Activated CD8-positive, alpha-beta memory T cell treated with anti-CD3 and anti-CD28 coated beads, Interleukin-2, amount 50 U/mL, for 48 hours (primary cell): Measurements from ENCODE around the gene MAPRE2.
"Not testable (repeated sequence)": the region's sequence is repeated elsewhere in the genome, so short reads cannot be mapped to it uniquely, and the experiment has no call there.

Source experiments
- DNase-seq: peaks from one replicate; pipeline ENCODE4 v3.0.0-alpha.2; 2020

MAPRE2 gene

DNA sequence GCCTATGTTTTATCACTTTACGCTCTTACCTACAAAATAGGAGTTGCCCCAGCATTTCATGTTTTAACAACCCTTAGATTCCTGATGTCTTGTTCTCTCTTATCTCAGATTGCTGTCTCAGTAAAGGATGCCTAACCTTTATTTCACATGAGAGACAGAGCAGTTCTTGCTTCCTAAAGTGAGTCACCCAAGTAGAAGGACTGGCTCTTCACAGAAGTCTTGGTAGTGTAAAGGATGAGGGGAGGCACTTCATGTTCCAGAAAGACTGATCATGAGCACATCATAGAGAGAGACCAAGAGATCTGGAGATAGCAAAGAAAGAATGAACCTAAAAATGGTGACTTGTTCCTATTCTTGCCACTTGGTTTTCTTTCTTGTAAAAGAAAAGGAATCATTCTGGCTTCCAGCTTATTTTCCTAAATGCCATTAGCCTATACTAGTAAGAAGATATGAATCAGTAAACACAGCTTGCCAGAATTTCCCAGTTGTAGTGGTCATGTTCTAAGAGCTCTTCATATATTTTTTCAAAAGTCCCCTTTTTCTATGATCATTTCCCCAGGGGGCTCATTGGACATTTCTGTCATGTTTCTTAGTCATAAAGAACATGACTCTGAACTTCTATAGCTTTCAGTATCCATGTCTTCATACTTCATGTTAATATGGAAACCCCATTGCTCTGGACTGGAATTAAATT lies 54.9 kb downstream of the MAPRE2 start:
- no peak for DNase-seq

DNA sequence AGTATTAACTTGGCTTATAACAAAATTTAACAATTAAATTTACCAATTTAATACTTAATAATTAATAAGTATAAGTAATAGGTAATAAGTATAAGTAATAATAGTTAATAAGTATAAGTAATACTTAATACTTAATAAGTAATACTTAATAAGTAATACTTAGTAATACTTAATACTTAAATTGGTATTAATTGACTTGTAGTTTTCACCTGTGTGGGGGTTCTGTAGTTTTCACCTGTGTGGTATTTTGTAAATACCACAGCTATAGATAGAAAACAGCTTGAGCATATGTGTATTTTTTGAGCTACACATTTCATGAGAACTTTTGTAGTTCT lies 55.4 kb downstream of the MAPRE2 start:
- DNase-seq, result no peak

GRCh38 chr18:35097195-35097594 lies 56.0 kb downstream of the MAPRE2 start:
- no peak for DNase-seq

GRCh38 chr18:35097763-35098162 lies 56.5 kb downstream of the MAPRE2 start:
- no peak for DNase-seq

- no peak for DNase-seq
These were observed 58.7 kb downstream of the MAPRE2 start for GRCh38 chr18:35099911-35100310.

GRCh38 chr18:35104391-35105051 lies 63.3 kb downstream of the MAPRE2 start:
- no peak for DNase-seq

DNA sequence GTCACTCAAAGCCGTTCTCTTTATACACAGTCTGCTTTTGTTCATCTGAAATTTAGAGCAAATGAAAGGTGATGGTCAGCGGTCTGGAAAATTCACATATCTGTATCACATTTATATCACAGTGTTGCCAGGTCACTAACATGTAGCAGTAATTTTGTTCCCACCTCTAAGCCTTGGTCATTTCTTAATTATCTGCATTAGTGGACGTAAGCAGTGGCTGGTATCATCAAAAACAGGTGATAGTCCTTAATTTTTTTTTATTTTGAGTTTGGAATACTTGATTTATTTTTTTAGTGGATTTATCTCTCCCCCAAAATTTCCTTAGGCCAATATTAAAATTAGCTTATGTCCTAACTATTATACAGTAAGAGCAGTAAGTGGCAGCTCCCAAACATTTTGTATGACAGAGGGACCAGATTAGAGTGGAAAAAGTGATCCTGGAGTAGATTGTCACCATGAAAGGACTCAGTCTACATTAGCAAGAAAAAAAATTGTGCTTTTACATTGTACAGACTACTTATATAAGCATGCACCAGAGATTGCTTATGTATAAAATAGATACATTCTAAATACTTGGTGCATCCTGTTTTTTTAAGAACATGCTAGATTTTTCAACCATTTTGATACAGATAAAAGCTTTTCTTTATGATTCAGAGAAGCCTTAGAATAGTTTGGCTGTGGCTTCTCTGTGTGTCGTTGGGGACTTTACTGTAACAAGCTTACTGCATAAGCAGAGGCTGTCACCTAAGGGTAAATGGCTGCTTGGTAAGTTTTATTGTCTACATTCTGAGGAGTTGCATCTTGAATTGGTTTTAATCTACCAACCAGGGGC lies 65.0 kb downstream of the MAPRE2 start:
- DNase-seq, result no peak

DNA sequence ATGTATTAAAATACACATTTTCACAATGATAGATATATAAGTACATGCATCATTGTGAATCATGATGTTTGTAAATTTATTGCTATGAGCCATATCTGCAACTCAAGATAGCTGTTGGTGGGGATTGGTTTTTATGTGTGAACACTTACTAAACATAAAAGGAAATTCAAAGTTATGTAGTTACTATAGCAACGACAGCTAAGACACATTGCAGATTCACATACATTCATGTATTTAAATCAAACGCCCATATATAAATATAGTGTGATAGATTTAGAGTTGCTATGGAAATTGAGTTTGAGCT lies 65.6 kb downstream of the MAPRE2 start:
- DNase-seq, result no peak

DNA sequence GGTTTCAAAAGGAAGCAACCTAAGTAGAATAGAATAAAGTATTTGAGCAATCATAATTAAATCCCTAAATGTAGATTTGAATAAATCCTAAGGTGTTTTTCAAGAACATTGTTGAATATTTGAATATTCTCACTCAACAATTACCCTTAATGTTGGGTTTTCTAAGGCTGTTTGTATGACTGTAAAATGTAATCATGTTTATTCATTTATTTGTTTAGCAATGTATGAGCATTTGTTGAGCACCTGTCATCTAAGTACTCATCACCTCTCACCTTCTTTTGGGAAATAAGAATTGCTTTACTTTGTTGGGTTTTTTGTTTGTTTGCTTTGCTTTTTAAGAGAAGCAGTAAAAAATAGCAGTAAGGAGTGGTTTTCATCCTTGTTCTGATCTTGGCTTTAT lies 66.0 kb downstream of the MAPRE2 start:
- DNase-seq, result no peak

GRCh38 chr18:35108088-35108487 lies 66.9 kb downstream of the MAPRE2 start:
- DNase-seq, result not testable (repeated sequence)

DNA sequence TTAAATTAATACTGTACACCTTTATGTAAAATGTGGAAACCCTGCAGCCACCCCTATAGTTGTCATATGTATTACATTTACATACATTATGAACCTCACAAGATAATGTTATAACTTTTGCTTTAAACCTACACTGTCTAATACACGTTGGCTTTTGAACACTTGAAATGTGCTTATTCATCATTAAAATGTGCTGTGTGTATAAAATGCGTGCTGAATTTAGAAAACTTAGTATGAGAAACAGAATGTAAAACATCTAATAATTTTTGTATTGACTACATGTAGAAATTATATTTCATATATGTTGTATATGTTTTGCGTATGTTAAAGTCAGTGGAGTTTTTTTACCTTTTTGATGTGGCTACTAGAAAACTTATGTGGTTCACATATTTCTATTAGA lies 68.8 kb downstream of the MAPRE2 start:
- DNase-seq, result no peak

DNA sequence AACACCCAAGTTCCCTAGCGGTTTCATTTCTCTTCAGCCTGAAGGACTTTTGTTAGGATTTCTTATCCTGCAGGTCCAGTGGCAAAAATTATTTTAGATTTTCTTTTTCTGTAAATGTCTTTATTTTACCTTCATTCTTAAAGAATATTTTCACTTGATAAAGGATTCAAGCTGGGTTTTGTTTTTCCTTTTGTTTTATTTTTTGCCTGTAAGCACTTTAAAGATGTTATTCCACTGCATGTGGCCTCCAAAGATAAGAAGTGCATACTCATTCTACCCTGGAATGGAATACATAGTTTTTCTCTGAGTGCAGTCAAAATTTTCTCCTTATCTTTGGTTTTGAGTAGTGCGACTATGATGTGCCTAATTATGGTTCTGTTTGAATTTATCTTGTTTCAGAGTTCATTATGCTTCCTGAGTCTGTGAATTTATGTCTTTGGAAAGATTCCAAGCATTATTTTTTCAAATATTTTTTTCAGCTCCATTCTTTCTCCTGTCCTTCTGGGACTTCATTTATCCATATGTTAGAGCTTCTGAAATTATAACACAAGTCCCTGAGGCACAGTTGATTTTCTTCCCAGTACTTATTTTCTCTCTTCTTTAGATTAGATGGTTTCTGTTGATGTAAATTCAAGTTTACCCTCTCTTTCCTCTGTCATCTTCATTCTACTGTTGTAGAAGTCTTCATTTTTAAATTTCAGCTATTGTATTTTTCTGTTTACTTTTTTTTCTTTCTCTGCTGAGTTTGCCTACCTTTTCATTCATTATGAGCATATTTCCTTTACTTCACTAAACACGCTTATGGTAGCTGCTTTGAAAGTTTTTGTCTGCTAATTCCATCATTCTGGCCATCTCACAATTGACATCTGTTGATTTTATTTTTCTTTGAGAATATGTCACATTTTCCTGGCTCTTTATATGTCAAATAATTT lies 69.6 kb downstream of the MAPRE2 start:
- DNase-seq, result no peak

GRCh38 chr18:35112696-35113095 lies 71.5 kb downstream of the MAPRE2 start:
- no peak for DNase-seq

- no peak for DNase-seq
These were observed 73.1 kb downstream of the MAPRE2 start for GRCh38 chr18:35114305-35114704.

GRCh38 chr18:35116784-35117318 lies 75.6 kb downstream of the MAPRE2 start:
- no peak for DNase-seq

DNA sequence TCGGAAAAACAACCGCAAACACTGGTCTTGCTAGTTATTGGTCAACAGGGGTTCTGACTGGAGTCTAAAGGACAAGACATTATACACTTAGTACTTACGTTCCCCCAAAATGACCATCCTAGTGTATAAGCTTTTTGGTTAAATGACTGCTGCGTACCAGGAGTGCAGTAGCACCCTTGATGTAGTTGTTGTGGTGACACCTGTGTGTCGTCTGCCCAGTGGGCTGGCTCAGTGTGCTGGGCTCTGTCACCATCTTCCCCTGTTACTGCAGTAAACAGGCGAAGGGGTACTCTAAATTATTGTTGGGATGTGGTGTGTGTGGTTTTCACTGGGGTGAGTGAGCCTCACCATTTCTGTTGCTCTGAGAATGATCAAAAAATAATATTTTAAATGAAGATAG lies 76.2 kb downstream of the MAPRE2 start:
- no peak for DNase-seq

DNA sequence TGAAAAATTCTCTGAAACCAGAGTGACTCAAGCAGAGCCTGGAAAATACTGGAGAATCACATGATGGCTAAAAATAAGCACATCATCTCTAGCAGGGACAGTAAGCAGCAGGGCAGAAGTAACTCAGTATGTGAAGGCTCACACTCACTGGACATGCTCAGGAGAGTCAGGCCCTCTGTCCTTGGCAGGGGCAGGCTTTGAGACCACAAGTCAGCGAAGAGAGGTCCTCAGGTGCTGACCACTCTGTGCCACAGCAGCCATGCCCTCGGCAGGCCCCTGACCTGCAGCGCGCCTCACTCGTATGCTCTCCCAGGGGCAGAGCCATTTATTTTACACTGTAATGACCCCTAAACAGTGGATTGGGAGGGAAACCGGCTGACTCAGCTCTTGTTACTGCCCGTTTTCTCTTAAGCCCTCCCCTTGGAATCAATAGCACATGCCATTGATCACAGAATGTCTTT lies 76.8 kb downstream of the MAPRE2 start:
- no peak for DNase-seq

- no peak for DNase-seq
These were observed 77.4 kb downstream of the MAPRE2 start for GRCh38 chr18:35118641-35119040.

DNA sequence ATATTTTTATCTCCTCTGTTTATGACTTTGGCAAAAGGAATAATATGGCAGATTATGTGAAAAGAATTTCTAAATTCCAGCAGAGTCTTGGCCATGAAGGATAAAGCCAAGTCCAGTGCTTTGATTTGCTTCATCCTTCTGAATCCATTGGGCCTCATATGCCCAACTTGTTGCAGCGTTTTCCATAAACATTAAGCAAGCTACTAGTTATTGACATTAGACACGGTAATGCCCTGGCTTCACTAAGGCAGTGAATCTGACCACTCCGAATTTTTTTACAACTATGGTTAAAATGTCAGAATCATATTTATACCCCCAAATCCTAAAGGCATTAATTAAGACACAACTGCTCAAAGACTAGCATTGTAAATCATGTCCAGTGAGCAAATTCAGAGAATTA lies 79.8 kb downstream of the MAPRE2 start:
- no peak for DNase-seq

GRCh38 chr18:35121531-35121930 lies 80.3 kb downstream of the MAPRE2 start:
- DNase-seq, result no peak

DNA sequence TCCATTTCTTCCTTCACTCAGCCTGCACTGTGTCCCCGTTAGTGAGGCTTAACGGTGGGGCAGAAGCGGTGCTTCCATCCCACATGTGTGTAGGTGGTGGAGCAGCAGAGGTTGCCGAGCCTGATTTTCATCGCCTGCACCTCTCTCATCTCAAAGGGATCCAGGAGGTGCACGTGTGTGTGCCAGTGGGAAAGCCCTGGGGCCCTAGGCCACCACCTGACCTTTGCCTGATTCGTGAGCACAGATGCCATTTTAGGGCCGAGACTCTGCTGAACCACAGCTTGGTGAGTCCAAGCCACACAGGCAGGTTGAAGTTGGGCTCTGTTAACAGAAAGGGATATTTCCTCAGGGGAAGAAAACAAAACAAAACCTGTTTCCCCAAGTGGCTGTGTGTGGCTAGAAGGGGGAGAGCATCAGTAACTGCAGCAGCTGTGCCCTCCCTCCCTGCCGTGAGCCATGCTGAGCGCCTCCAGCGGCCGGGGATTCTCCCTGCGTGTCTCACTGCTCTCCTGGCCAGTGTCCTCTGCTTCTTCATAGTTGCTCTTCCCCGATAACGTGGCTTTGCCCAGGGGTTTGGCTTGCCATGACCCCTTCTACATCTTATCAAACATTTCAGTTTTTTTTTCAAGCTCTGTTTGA lies 81.5 kb downstream of the MAPRE2 start:
- peak; percentile 62 for DNase-seq

GRCh38 chr18:35123811-35124210 lies 82.6 kb downstream of the MAPRE2 start:
- no peak for DNase-seq
